Mammary epithelial cell (primary cell): ENCODE measurements around the gene MAP4K4.

ENCODE experiments used
- EZH2 ChIP-seq: IDR thresholded peaks from 2 replicates; pipeline ENCODE4 v1.6.1; 2012; ENCODE audit warnings: low read length, inconsistent platforms, borderline replicate concordance
- TF ChIP-seq, protein P1 (sequence below), 2 donors: IDR thresholded peaks in 1 of 2; conservative IDR thresholded peaks in 1 of 2; 2 replicates each; pipeline ENCODE4 v1.5.1; 2011 to 2012; ENCODE audit warnings: inconsistent platforms in 2 of 2, low read length in 2 of 2, mild to moderate bottlenecking in 2 of 2, control low read depth in 1 of 2, low read depth in 1 of 2; ENCODE audit not compliant: insufficient read depth in 1 of 2; ENCODE audit errors: extremely low read depth in 1 of 2

- TF ChIP-seq, protein P1, sequence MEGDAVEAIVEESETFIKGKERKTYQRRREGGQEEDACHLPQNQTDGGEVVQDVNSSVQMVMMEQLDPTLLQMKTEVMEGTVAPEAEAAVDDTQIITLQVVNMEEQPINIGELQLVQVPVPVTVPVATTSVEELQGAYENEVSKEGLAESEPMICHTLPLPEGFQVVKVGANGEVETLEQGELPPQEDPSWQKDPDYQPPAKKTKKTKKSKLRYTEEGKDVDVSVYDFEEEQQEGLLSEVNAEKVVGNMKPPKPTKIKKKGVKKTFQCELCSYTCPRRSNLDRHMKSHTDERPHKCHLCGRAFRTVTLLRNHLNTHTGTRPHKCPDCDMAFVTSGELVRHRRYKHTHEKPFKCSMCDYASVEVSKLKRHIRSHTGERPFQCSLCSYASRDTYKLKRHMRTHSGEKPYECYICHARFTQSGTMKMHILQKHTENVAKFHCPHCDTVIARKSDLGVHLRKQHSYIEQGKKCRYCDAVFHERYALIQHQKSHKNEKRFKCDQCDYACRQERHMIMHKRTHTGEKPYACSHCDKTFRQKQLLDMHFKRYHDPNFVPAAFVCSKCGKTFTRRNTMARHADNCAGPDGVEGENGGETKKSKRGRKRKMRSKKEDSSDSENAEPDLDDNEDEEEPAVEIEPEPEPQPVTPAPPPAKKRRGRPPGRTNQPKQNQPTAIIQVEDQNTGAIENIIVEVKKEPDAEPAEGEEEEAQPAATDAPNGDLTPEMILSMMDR (conservative IDR thresholded peaks at IDR 0.05 in 1 of 2, IDR thresholded peaks at IDR 0.05 in 1 of 2; ENCODE audit: extremely low read depth in 1 of 2, insufficient read depth in 1 of 2, low read depth in 1 of 2, low read length in 2 of 2), result no peak
- no peak for TF ChIP-seq EZH2
Measured at GRCh38 chr2:101887328-101887727, 189.8 kb downstream of the MAP4K4 start.
